Endothelial cell (in vitro differentiated cells): ENCODE results near the gene CDHR2. TPM values are rescaled to one million over a fixed set of nuclear protein-coding genes. Genes with fewer than 3 reads are reported as not detected.

ENCODE experiments used
- DNase-seq: peaks from one replicate; pipeline ENCODE4 v3.0.0; 2021; ENCODE audit warnings: low spot score
- H3K27ac Mint-ChIP-seq: one replicate; pipeline ENCODE4 v1.8.0; 2021; ENCODE audit warnings: mixed read lengths, inconsistent platforms; ENCODE audit not compliant: unreplicated experiment
- H3K27me3 Mint-ChIP-seq: one replicate; pipeline ENCODE4 v1.8.0; 2021; ENCODE audit warnings: mild to moderate bottlenecking, moderate library complexity, mixed read lengths, inconsistent platforms; ENCODE audit not compliant: unreplicated experiment
- H3K36me3 Mint-ChIP-seq: one replicate; pipeline ENCODE4 v1.8.0; 2021; ENCODE audit warnings: mild to moderate bottlenecking, low read depth, mixed read lengths, inconsistent platforms; ENCODE audit not compliant: unreplicated experiment
- H3K4me1 Mint-ChIP-seq: one replicate; pipeline ENCODE4 v1.8.0; 2021; ENCODE audit warnings: mild to moderate bottlenecking, mixed read lengths, inconsistent platforms; ENCODE audit not compliant: unreplicated experiment
- H3K4me3 Mint-ChIP-seq: one replicate; pipeline ENCODE4 v1.8.0; 2021; ENCODE audit warnings: mild to moderate bottlenecking, mixed read lengths, inconsistent platforms; ENCODE audit not compliant: unreplicated experiment
- H3K9me3 Mint-ChIP-seq: one replicate; pipeline ENCODE4 v1.8.0; 2021; ENCODE audit warnings: mixed read lengths, inconsistent platforms; ENCODE audit not compliant: unreplicated experiment
- CTCF ChIP-seq: fragments of 200-600 bp; sonication (generic); IDR thresholded peaks from one replicate; pipeline ENCODE4 v1.5.0; 2021; ENCODE audit warnings: antibody characterized with exemption; ENCODE audit not compliant: unreplicated experiment
- total RNA-seq: library from RNA; stranded (reverse); fragmentation: NEBNext Ultra II Directional; extraction: Animal tissue kit (Norgen Biotek cat#: 25700); gene quantifications from one replicate; pipeline ENCODE4 v1.2.1, GENCODE V29; 2021; ENCODE audit not compliant: unreplicated experiment

CDHR2 gene
- total RNA-seq, 1 donor from 2014 or later = 0.85 TPM

GRCh38 chr5:176639208-176639607, 90.1 kb downstream of the CDHR2 start:
- H3K36me3 Mint-ChIP-seq = peaks cover 12% of the 10 kb centered on the region
- no peak overlapping the region for H3K4me3 Mint-ChIP-seq
- H3K9me3 Mint-ChIP-seq = peaks cover 4% of the 10 kb centered on the region
- peaks cover 10% of the 10 kb centered on the region for H3K4me1 Mint-ChIP-seq
- no peak for TF ChIP-seq CTCF
- peaks cover 17% of the 10 kb centered on the region for H3K27me3 Mint-ChIP-seq
- H3K27ac Mint-ChIP-seq = no peak overlapping the region
- no peak for DNase-seq

GRCh38 chr5:176639981-176640380, 90.8 kb downstream of the CDHR2 start:
- DNase-seq = no peak
- no peak for TF ChIP-seq CTCF
- Mint-ChIP-seq H3K9me3 (peaks cover 2% of the 10 kb centered on the region), H3K4me3 (no peak overlapping the region), H3K36me3 (peaks cover 12% of the 10 kb centered on the region), H3K4me1 (peaks cover 10% of the 10 kb centered on the region), H3K27ac (no peak overlapping the region), H3K27me3 (peaks cover 17% of the 10 kb centered on the region)

GRCh38 chr5:176640616-176641015, 91.5 kb downstream of the CDHR2 start:
- no peak for DNase-seq
- no peaks in the 10 kb centered on the region for H3K9me3 Mint-ChIP-seq
- H3K4me3 Mint-ChIP-seq = no peak overlapping the region
- no peak for TF ChIP-seq CTCF
- no peak overlapping the region for H3K27ac Mint-ChIP-seq
- H3K36me3 Mint-ChIP-seq = peaks cover 12% of the 10 kb centered on the region
- peaks cover 10% of the 10 kb centered on the region for H3K4me1 Mint-ChIP-seq
- H3K27me3 Mint-ChIP-seq = peaks cover 17% of the 10 kb centered on the region

- no peak overlapping the region for H3K4me3 Mint-ChIP-seq
- TF ChIP-seq CTCF = no peak
- H3K4me1 Mint-ChIP-seq = no peaks in the 10 kb centered on the region
- no peak overlapping the region for H3K27ac Mint-ChIP-seq
- peaks cover 6% of the 10 kb centered on the region for H3K36me3 Mint-ChIP-seq
- peaks cover 14% of the 10 kb centered on the region for H3K27me3 Mint-ChIP-seq
- no peaks in the 10 kb centered on the region for H3K9me3 Mint-ChIP-seq
- DNase-seq = no peak
Measured at GRCh38 chr5:176642675-176643490, 93.7 kb downstream of the CDHR2 start.

- H3K4me3 Mint-ChIP-seq = no peak overlapping the region
- H3K9me3 Mint-ChIP-seq = no peaks in the 10 kb centered on the region
- H3K27me3 Mint-ChIP-seq = peaks cover 12% of the 10 kb centered on the region
- peaks cover 3% of the 10 kb centered on the region for H3K4me1 Mint-ChIP-seq
- no peak for DNase-seq
- TF ChIP-seq CTCF = no peak
- H3K36me3 Mint-ChIP-seq = peaks cover 5% of the 10 kb centered on the region
- no peak overlapping the region for H3K27ac Mint-ChIP-seq
Measured at GRCh38 chr5:176643491-176644219, 94.5 kb downstream of the CDHR2 start.
